Measurements from ENCODE around the gene PMF1. TPM values are rescaled to one million over a fixed set of nuclear protein-coding genes. Genes with fewer than 3 reads are reported as not detected.

The PMF1 gene
- total and polyA plus RNA-seq, 2 donors (not counting 3 experiments of a cell fraction or from before 2014, with no cell fraction given), result 58.4 to 134 TPM

GRCh38 chr1:156251527-156251926 lies 38.7 kb downstream of the PMF1 start:
- no peaks in the 10 kb centered on the region for H3K9me3 ChIP-seq (replicated peaks; ENCODE audit: control insufficient read depth, insufficient read depth, low read length)
- H3K9me1 ChIP-seq (replicated peaks; ENCODE audit: control insufficient read depth, extremely low read depth, insufficient read depth, low read length), result no peaks in the 10 kb centered on the region
- H3K9ac ChIP-seq (replicated peaks; ENCODE audit: extremely low read depth, insufficient read depth, low read length), result no peak overlapping the region
- BruUV-seq (replicated peaks), result no TSS peak
- H3K4me3 ChIP-seq (replicated peaks in 1 of 3; ENCODE audit: insufficient read depth in 1 of 3, low read depth in 1 of 3, low read length in 3 of 3), result no peak overlapping the region
- POLR2A ChIA-PET, result no interaction called here
- TF ChIP-seq GATA2 (IDR thresholded peaks at IDR 0.05; ENCODE audit: insufficient read depth, insufficient read length, low read depth, low read length) (peak; percentile 36), JUN (IDR thresholded peaks at IDR 0.05; ENCODE audit: borderline replicate concordance, insufficient read depth, insufficient read length, low read depth) (no peak)
- H2AFZ ChIP-seq (ENCODE audit: low read depth, low read length), result no peak overlapping the region
- no peaks in the 10 kb centered on the region for H3K79me2 ChIP-seq (ENCODE audit: control insufficient read depth, insufficient read depth, low read length)
- intact Hi-C loops (cut with micrococcal nuclease), result no loop called here
- no peaks in the 10 kb centered on the region for H4K20me1 ChIP-seq (replicated peaks; ENCODE audit: control insufficient read depth, extremely low read depth, insufficient read depth, low read length)
- CTCF ChIA-PET, result interaction anchor here (0.6 to 1.5 kb wide), 7 partner anchors 8 to 155 kb away, joined by 3 to 7 read pairs (median 3); partner anchors contain the start of gene GLMP
- no peak overlapping the region for H3K4me2 ChIP-seq (ENCODE audit: insufficient read depth, low read length)
- no peaks in the 10 kb centered on the region for H3K27me3 ChIP-seq (ENCODE audit: control insufficient read depth in 2 of 2, insufficient read depth in 2 of 2, low read length in 2 of 2)
- peaks cover 8% of the 10 kb centered on the region for H3K4me1 ChIP-seq (ENCODE audit: control insufficient read depth, extremely low read depth, insufficient read depth, low read length)
- FAIRE-seq, result peak; percentile 61
- no peak overlapping the region for H3K27ac ChIP-seq (ENCODE audit: insufficient read depth, low read depth, low read length)
- dilution Hi-C loops (cut with MboI; ENCODE audit: extremely low pct_ligation_motif_present, low sequenced_read_pairs), result no loop called here
- peak; percentile 18 for DNase-seq (ENCODE audit: low read depth, low spot score)
- peaks cover 16 to 53% of the 10 kb centered on the region in 2 experiments for H3K36me3 ChIP-seq (ENCODE audit: control insufficient read depth in 2 of 2, extremely low read depth in 1 of 2, insufficient read depth in 2 of 2, low read length in 2 of 2)

- H4K20me1 ChIP-seq (replicated peaks; ENCODE audit: control insufficient read depth, extremely low read depth, insufficient read depth, low read length), result no peaks in the 10 kb centered on the region
- peaks cover 8% of the 10 kb centered on the region for H3K4me1 ChIP-seq (ENCODE audit: control insufficient read depth, extremely low read depth, insufficient read depth, low read length)
Measured at GRCh38 chr1:156253634-156254033, 40.8 kb downstream of the PMF1 start.

More at GRCh38 chr1:156253634-156254033, 40.8 kb downstream of the PMF1 start:
- no peak overlapping the region for H2AFZ ChIP-seq (ENCODE audit: low read depth, low read length)
- H3K4me3 ChIP-seq (replicated peaks in 1 of 3; ENCODE audit: insufficient read depth in 1 of 3, low read depth in 1 of 3, low read length in 3 of 3), result no peak overlapping the region
- no peaks in the 10 kb centered on the region for H3K27me3 ChIP-seq (ENCODE audit: control insufficient read depth in 2 of 2, insufficient read depth in 2 of 2, low read length in 2 of 2)
- intact Hi-C loops (cut with micrococcal nuclease), result no loop called here
- FAIRE-seq (no peak), DNase-seq (ENCODE audit: low read depth, low spot score) (no peak)
- CTCF ChIA-PET, result interaction anchor here (1.6 kb wide), 1 partner anchor 108 kb away, joined by 6 read pairs; no protein-coding TSS in a partner anchor
- peaks cover 23 to 67% of the 10 kb centered on the region in 2 experiments for H3K36me3 ChIP-seq (ENCODE audit: control insufficient read depth in 2 of 2, extremely low read depth in 1 of 2, insufficient read depth in 2 of 2, low read length in 2 of 2)
- no peaks in the 10 kb centered on the region for H3K9me3 ChIP-seq (replicated peaks; ENCODE audit: control insufficient read depth, insufficient read depth, low read length)
- no TSS peak for BruUV-seq (replicated peaks)
- H3K4me2 ChIP-seq (ENCODE audit: insufficient read depth, low read length), result no peak overlapping the region
- no peak overlapping the region for H3K27ac ChIP-seq (ENCODE audit: insufficient read depth, low read depth, low read length)
- no peaks in the 10 kb centered on the region for H3K9me1 ChIP-seq (replicated peaks; ENCODE audit: control insufficient read depth, extremely low read depth, insufficient read depth, low read length)
- TF ChIP-seq JUN (IDR thresholded peaks at IDR 0.05; ENCODE audit: borderline replicate concordance, insufficient read depth, insufficient read length, low read depth) (no peak), MYC (IDR thresholded peaks at IDR 0.05; ENCODE audit: low read depth, low read length) (no peak), POLR2A (IDR thresholded peaks at IDR 0.05; ENCODE audit: low read depth, low read length) (no peak), CTCF (IDR thresholded peaks at IDR 0.05; ENCODE audit: extremely low read depth in 1 of 2, insufficient read depth in 1 of 2, low read depth in 1 of 2, low read length in 2 of 2) (no peak), EZH2 (IDR thresholded peaks at IDR 0.05; ENCODE audit: borderline replicate concordance, low read depth, low read length, severe bottlenecking) (no peak), MAX (IDR thresholded peaks at IDR 0.05; ENCODE audit: insufficient read depth, insufficient read length) (no peak), FOS (IDR thresholded peaks at IDR 0.05; ENCODE audit: borderline replicate concordance, insufficient read depth, low read length) (no peak), GATA2 (IDR thresholded peaks at IDR 0.05; ENCODE audit: insufficient read depth, insufficient read length, low read depth, low read length) (no peak), POLR2AphosphoS5 (IDR thresholded peaks at IDR 0.05; ENCODE audit: insufficient read depth, low read depth, low read length) (no peak)
- dilution Hi-C loops (cut with MboI; ENCODE audit: extremely low pct_ligation_motif_present, low sequenced_read_pairs), result no loop called here
- POLR2A ChIA-PET, result no interaction called here
- no peaks in the 10 kb centered on the region for H3K79me2 ChIP-seq (ENCODE audit: control insufficient read depth, insufficient read depth, low read length)
- no peak overlapping the region for H3K9ac ChIP-seq (replicated peaks; ENCODE audit: extremely low read depth, insufficient read depth, low read length)

All from endothelial cell of umbilical vein (primary cell).